Measurements from ENCODE around the gene FASTK. TPM values are rescaled to one million over a fixed set of nuclear protein-coding genes. Genes with fewer than 3 reads are reported as not detected.

FASTK gene
- total RNA-seq, 1 donor from 2014 or later = 54.2 TPM

DNA sequence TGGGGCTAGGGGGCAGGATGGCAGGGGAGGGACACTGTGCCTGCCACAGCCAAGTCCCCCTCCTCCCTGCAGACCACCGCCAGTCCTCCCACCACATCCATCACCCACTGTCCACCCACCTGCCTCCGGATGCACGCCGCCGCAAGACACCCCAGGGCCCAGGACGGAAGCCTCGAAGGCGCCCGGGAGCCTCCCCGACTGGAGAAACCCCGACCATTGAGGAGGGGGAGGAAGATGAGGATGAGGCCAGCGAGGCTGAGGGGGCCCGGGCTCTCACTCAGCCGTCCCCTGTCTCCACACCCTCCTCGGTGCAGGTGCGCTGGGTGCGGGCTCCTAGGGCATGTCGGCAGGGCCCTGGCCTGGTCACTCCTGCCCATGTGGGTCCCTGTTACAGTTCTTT is 16.2 kb downstream of the FASTK start:
- Histone ChIP-seq H3K27me3 (no peaks in the 10 kb centered on the region), H3K4me1 (peaks cover 19% of the 10 kb centered on the region), H3K36me3 (peaks cover 56% of the 10 kb centered on the region), H3K4me3 (no peak overlapping the region), H3K9me3 (no peaks in the 10 kb centered on the region), H3K27ac (no peak overlapping the region)
- DNase-seq = no peak
- intact Hi-C loops (cut with DNase I) = no loop called here
- TF ChIP-seq, protein P1, sequence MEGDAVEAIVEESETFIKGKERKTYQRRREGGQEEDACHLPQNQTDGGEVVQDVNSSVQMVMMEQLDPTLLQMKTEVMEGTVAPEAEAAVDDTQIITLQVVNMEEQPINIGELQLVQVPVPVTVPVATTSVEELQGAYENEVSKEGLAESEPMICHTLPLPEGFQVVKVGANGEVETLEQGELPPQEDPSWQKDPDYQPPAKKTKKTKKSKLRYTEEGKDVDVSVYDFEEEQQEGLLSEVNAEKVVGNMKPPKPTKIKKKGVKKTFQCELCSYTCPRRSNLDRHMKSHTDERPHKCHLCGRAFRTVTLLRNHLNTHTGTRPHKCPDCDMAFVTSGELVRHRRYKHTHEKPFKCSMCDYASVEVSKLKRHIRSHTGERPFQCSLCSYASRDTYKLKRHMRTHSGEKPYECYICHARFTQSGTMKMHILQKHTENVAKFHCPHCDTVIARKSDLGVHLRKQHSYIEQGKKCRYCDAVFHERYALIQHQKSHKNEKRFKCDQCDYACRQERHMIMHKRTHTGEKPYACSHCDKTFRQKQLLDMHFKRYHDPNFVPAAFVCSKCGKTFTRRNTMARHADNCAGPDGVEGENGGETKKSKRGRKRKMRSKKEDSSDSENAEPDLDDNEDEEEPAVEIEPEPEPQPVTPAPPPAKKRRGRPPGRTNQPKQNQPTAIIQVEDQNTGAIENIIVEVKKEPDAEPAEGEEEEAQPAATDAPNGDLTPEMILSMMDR (IDR thresholded peaks at IDR 0.05) = no peak
- ATAC-seq = no peak

DNA sequence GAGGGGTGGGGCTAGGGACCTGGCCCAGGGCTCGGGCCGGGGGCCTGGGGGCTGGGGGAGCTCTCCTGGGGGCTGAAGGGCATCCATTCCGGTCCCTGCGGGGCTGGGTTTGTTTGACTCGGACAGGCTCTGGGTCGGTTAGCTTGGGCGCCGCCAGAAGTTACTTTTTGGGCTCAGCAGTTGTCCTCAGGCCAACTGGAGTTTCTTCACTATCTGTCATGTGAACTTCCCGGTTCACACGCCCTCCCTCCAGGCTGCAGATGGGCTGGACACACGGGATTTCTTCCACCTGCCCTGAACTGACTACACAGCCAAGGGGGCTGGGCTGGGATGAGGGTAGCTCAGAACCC is 17.4 kb downstream of the FASTK start:
- TF ChIP-seq, protein P1 (IDR thresholded peaks at IDR 0.05) = no peak
- peak overlapping the region; percentile 38 for H3K4me3 ChIP-seq
- intact Hi-C loops (cut with DNase I) = no loop called here
- peaks cover 29% of the 10 kb centered on the region for H3K4me1 ChIP-seq
- peak overlapping the region; percentile 63 for H3K27ac ChIP-seq
- no peaks in the 10 kb centered on the region for H3K27me3 ChIP-seq
- H3K36me3 ChIP-seq = peaks cover 44% of the 10 kb centered on the region
- DNase-seq (no peak), ATAC-seq (no peak)
- H3K9me3 ChIP-seq = no peaks in the 10 kb centered on the region

DNA sequence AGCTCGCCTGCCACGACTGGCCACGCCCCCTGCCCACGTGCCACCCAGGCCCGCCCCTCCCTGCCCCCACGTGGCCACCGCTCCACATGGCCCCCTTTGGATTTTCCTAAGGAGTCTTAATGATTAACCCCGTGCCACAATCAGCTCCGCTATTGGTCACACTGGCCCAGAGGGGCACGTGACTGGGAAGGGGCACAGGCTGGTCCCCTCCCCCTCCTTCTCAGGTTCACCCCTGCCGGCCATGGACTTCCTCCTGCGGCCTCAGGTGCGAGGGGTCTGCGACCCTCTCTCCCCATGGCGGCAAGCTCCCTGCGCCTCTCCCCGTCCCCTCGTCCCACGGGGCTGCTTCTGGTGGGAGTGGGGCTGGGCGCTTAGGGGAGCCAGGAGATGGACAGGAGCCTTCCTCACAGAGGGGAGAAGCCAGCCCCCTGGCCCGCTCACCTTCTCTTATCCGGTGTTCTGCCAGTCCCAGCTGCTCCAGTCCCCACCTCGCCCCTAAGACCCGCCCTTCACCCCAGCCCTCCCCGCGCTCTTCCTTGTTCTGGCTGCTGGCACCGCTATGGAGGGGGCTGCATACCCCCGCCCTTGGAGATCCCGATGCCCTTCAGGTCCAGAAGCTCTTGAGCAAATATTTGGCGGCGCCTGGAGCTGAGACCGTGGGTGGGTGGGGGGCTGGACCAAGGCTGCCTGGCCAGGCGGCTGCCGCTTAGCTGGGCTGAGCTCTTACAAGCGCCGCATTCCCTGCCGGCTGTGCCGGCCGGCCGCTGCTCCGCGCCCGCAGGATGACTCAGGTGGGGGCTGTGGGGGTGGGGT is 18.0 kb downstream of the FASTK start:
- no peaks in the 10 kb centered on the region for H3K27me3 ChIP-seq
- TF ChIP-seq, protein P1 (IDR thresholded peaks at IDR 0.05) = no peak
- ATAC-seq (peak; percentile 45), DNase-seq (peak; percentile 91)
- H3K27ac ChIP-seq = peak overlapping the region; percentile 63
- H3K4me3 ChIP-seq = peak overlapping the region; percentile 38
- peaks cover 29% of the 10 kb centered on the region for H3K4me1 ChIP-seq
- H3K36me3 ChIP-seq = peaks cover 38% of the 10 kb centered on the region
- no peaks in the 10 kb centered on the region for H3K9me3 ChIP-seq
- intact Hi-C loops (cut with DNase I) = no loop called here

GRCh38 chr7:151062111-151062398 is 18.6 kb downstream of the FASTK start:
- Histone ChIP-seq H3K36me3 (peaks cover 32% of the 10 kb centered on the region), H3K27me3 (no peaks in the 10 kb centered on the region), H3K4me3 (peak overlapping the region; percentile 84), H3K9me3 (no peaks in the 10 kb centered on the region), H3K4me1 (peaks cover 32% of the 10 kb centered on the region), H3K27ac (peak overlapping the region; percentile 63)
- TF ChIP-seq, protein P1 (IDR thresholded peaks at IDR 0.05) = no peak
- intact Hi-C loops (cut with DNase I) = no loop called here
- ATAC-seq = no peak
- DNase-seq = no peak

GRCh38 chr7:151061213-151062110 is 19.1 kb downstream of the FASTK start:
- TF ChIP-seq, protein P1 (IDR thresholded peaks at IDR 0.05) = no peak
- Histone ChIP-seq H3K4me1 (peaks cover 36% of the 10 kb centered on the region), H3K9me3 (no peaks in the 10 kb centered on the region), H3K4me3 (peak overlapping the region; percentile 84), H3K27me3 (no peaks in the 10 kb centered on the region), H3K27ac (peak overlapping the region; percentile 63), H3K36me3 (peaks cover 27% of the 10 kb centered on the region)
- ATAC-seq (peak; percentile 2), DNase-seq (peak; percentile 84)
- intact Hi-C loops (cut with DNase I) = no loop called here

All from upper lobe of right lung (tissue), 1 donor.